ENCODE data around the gene CDK5RAP2. TPM values are rescaled to one million over a fixed set of nuclear protein-coding genes. Genes with fewer than 3 reads are reported as not detected.

CDK5RAP2 gene
- total RNA-seq, 6 experiments from 2014 or later: 28.4 to 40.8 (median 36.8) TPM

DNA sequence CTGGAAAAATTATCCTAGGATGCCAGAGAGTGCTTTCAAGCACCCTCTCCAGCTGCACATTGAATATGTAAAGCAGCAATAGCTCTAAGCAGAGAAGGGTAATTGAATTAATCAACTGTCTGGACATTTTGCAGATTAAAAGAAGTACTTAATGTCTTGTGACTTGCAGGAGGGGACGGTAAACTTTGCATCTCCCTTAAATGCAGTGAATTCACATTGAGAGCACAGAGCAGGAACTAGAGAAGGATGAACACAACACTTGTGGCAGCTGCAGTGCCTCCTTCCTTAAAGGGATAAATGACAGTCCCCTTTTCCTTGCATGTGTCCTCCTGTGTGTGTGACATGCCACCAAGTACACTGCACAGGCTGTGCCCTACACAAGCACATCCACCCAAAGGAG is 7.4 kb upstream of the CDK5RAP2 start:
- DNase-seq: no peak
- peaks cover 3% of the 10 kb centered on the region for H3K27me3 Mint-ChIP-seq (ENCODE audit: insufficient read depth)
- no peaks in the 10 kb centered on the region for H3K9me3 Mint-ChIP-seq
- no peaks in the 10 kb centered on the region for H3K36me3 Mint-ChIP-seq (ENCODE audit: low read depth)
- TF ChIP-seq, protein P1, sequence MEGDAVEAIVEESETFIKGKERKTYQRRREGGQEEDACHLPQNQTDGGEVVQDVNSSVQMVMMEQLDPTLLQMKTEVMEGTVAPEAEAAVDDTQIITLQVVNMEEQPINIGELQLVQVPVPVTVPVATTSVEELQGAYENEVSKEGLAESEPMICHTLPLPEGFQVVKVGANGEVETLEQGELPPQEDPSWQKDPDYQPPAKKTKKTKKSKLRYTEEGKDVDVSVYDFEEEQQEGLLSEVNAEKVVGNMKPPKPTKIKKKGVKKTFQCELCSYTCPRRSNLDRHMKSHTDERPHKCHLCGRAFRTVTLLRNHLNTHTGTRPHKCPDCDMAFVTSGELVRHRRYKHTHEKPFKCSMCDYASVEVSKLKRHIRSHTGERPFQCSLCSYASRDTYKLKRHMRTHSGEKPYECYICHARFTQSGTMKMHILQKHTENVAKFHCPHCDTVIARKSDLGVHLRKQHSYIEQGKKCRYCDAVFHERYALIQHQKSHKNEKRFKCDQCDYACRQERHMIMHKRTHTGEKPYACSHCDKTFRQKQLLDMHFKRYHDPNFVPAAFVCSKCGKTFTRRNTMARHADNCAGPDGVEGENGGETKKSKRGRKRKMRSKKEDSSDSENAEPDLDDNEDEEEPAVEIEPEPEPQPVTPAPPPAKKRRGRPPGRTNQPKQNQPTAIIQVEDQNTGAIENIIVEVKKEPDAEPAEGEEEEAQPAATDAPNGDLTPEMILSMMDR (IDR thresholded peaks at IDR 0.05): no peak
- no peak overlapping the region for H3K27ac Mint-ChIP-seq
- H3K4me3 Mint-ChIP-seq: no peak overlapping the region
- H3K4me1 Mint-ChIP-seq (ENCODE audit: low read depth): peaks cover 10% of the 10 kb centered on the region

DNA sequence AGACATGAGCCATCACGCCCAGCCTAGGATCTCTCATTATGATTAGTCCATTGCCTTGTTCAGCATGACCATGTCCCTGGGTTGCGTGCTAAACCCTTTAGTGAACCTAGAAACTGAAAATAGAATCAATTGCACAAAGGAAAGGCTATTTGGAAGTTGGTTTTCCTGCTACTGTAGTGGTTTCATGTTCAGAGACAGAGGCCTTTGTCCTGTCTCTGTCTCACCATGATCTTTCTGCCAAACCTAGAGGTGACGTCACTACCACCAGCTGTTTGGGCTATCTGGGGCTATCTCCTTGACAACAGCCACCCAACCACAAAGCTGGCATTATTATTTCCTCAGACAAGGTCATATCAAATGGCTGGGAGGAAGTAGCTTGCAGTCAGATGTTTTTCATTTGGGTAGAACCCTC is 4.0 kb upstream of the CDK5RAP2 start:
- H3K9me3 Mint-ChIP-seq: no peaks in the 10 kb centered on the region
- H3K27me3 Mint-ChIP-seq (ENCODE audit: insufficient read depth): peaks cover 3% of the 10 kb centered on the region; the same call in 1 of the 2 replicates
- H3K36me3 Mint-ChIP-seq (ENCODE audit: low read depth): peaks cover 6% of the 10 kb centered on the region
- peak; percentile 85 for DNase-seq
- no peak overlapping the region for H3K4me3 Mint-ChIP-seq
- peaks cover 28% of the 10 kb centered on the region for H3K4me1 Mint-ChIP-seq (ENCODE audit: low read depth)
- peak overlapping the region; percentile 73 for H3K27ac Mint-ChIP-seq
- TF ChIP-seq, protein P1 (IDR thresholded peaks at IDR 0.05): no peak

DNA sequence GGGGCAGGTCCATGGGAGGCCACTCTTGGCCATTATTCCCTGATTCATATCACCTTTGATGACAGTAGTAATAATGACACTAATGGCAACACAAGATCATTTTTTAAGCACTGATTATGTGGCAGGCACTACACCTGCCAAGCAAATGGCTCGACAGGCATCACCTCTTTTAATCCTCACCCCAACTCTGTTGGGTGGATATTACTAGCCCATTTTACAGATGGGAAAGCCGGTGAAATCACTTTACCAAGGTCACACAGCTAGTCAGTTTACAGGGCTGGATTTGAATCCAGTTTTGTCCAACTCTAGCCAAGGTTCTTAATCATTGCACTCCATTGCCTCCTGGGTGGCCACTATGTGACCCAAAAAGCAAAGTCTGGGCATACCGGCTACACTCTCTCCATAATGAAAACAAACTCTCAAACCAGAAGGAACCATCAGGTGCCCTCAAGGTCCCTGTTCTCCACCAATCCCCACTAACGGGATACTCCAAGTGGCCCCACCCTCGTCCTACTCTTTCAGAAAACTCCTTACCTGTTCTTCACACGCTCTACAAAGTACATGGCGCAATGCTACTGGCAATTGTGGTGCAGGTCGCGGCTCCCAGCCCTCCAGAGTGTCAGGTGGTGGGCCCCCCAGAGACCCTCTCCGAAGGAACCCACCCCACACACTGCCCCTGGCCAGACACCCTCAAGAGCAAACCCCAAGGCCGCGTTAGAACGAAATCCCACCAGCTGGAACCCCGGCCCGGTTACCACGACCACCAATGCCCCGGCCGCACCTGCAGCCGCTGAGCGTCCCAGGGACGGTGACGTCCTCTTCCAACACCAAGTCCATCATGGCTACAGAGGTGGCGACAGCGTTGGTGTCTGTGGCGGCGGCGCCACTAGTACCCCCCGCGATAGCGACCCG is 572 bp downstream of the CDK5RAP2 start:
- H3K4me1 Mint-ChIP-seq (ENCODE audit: low read depth): peaks cover 42% of the 10 kb centered on the region
- H3K4me3 Mint-ChIP-seq: peak overlapping the region; percentile 99
- TF ChIP-seq, protein P1 (IDR thresholded peaks at IDR 0.05): no peak
- no peaks in the 10 kb centered on the region; the same call in 1 of the 2 replicates for H3K27me3 Mint-ChIP-seq (ENCODE audit: insufficient read depth)
- H3K9me3 Mint-ChIP-seq: no peaks in the 10 kb centered on the region
- peak; percentile 1 for DNase-seq
- peaks cover 6% of the 10 kb centered on the region for H3K36me3 Mint-ChIP-seq (ENCODE audit: low read depth)
- H3K27ac Mint-ChIP-seq: peak overlapping the region; percentile 96

DNA sequence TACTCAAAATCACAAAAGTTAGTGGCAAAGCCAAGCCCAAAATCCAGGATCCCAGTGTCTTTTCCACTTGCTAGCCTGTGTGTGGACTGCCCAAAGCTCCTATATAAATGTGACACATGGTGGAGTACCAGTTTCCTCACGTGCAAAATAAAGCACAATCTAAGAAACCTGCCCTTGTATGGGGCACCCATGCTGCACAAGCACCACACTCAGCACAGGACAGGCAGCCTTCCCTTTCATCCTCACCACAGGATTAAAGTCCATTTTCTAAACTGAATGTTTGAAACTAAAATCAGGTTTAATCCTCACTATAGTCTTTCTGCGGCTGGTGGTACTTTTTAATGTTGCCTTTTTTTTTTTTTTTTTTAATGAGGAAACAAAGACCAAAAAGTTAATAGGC is 5.5 kb downstream of the CDK5RAP2 start:
- Mint-ChIP-seq H3K27ac (no peak overlapping the region; the same call in 1 of the 2 replicates), H3K4me1 (ENCODE audit: low read depth) (peaks cover 29% of the 10 kb centered on the region), H3K9me3 (no peaks in the 10 kb centered on the region), H3K36me3 (ENCODE audit: low read depth) (peaks cover 8% of the 10 kb centered on the region), H3K27me3 (ENCODE audit: insufficient read depth) (no peaks in the 10 kb centered on the region; the same call in 1 of the 2 replicates), H3K4me3 (no peak overlapping the region)
- DNase-seq: no peak
- TF ChIP-seq, protein P1 (IDR thresholded peaks at IDR 0.05): no peak

DNA sequence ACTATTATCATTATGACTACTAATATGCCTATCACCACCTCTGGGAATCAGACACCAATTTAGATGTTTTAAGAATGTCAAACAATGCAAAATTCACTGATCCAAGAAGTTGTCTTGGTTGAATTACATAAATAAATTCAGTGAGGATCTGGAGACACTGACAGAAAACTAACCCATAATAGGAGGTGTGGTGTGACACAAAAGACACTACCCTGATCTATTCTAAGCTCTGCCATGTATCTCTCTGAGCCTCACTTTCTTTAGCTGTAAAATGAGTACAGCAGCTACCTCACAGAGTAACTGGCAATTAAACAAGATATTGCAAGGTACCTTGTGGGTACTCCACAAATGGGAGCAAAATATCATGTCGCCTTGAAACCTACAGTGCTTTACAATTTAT is 7.5 kb downstream of the CDK5RAP2 start:
- H3K9me3 Mint-ChIP-seq: no peaks in the 10 kb centered on the region
- peaks cover 14% of the 10 kb centered on the region for H3K36me3 Mint-ChIP-seq (ENCODE audit: low read depth)
- DNase-seq: no peak
- TF ChIP-seq, protein P1 (IDR thresholded peaks at IDR 0.05): no peak
- H3K4me3 Mint-ChIP-seq: no peak overlapping the region
- H3K27ac Mint-ChIP-seq: no peak overlapping the region
- H3K27me3 Mint-ChIP-seq (ENCODE audit: insufficient read depth): no peaks in the 10 kb centered on the region
- peaks cover 15% of the 10 kb centered on the region for H3K4me1 Mint-ChIP-seq (ENCODE audit: low read depth)

Measured in HFFc6 (cell line).